H1 (cell line): ENCODE measurements around the gene TBC1D22A. TPM values are rescaled to one million over a fixed set of nuclear protein-coding genes. Genes with fewer than 3 reads are reported as not detected.

Experiments used
- FOSL1 ChIP-seq: IDR thresholded peaks from 2 replicates; pipeline ENCODE4 v1.6.1; 2011; ENCODE audit warnings: mild to moderate bottlenecking, low read depth, low read length, moderate library complexity; ENCODE audit not compliant: insufficient read depth
- GABPA ChIP-seq: IDR thresholded peaks from 2 replicates; pipeline ENCODE4 v1.6.1; 2011; ENCODE audit warnings: mild to moderate bottlenecking, low read length, moderate library complexity, borderline replicate concordance; ENCODE audit not compliant: insufficient read depth
- HDAC6 ChIP-seq: IDR thresholded peaks from one replicate; pipeline ENCODE4 v1.7.1; 2012; ENCODE audit warnings: low read depth, mild to moderate bottlenecking, inconsistent platforms, low read length, moderate library complexity
- RXRA ChIP-seq: IDR thresholded peaks from 2 replicates; pipeline ENCODE4 v1.6.1; 2011; ENCODE audit warnings: low read depth, mild to moderate bottlenecking, low read length, moderate library complexity; ENCODE audit not compliant: insufficient read depth
- SRF ChIP-seq: IDR thresholded peaks from 2 replicates; pipeline ENCODE4 v1.6.1; 2011; ENCODE audit warnings: mild to moderate bottlenecking, low read depth, low read length, moderate library complexity
- SUZ12 ChIP-seq: fragments of 200-600 bp; sonication (generic); IDR thresholded peaks from 2 replicates; pipeline ENCODE4 v1.6.1; 2012; ENCODE audit warnings: mild to moderate bottlenecking, inconsistent platforms, low read length, moderate library complexity, mixed read lengths
- TAF7 ChIP-seq: optimal IDR thresholded peaks from 2 replicates; pipeline ENCODE3; 2011; ENCODE audit warnings: low read depth, mild to moderate bottlenecking, inconsistent platforms, low read length, moderate library complexity, borderline replicate concordance
- USF2 ChIP-seq: IDR thresholded peaks from 2 replicates; pipeline ENCODE4 v1.6.1; 2011; ENCODE audit warnings: low read length, improper control_type of control experiment
- polyA plus RNA-seq, 7 experiments: library from polyadenylated mRNA; depleted of rRNA in 3 of 7; stranded (reverse) in 5 of 7; unstranded in 2 of 7; fragments of >200 nt in 5 of 7; fragments of 200-250 nt in 2 of 7; gene quantifications; 1 replicate in 5 of 7; 2 replicates in 1 of 7; 4 replicates in 1 of 7; pipeline versions ENCODE4 v1.2.1 to v1.2.3, GENCODE V29; 2011 to 2013; ENCODE audit warnings: missing spikeins in 2 of 7, mixed read lengths in 2 of 7
- total RNA-seq: library from RNA; stranded (reverse); fragmentation: NEBNext Ultra II Directional; extraction: Animal tissue kit (Norgen Biotek cat#: 25700); gene quantifications from 2 replicates; pipeline ENCODE4 v1.2.1, GENCODE V29; 2021

Gene TBC1D22A
- total and polyA plus RNA-seq, 2 of the 8 experiments (the other 6 are each of a cell fraction or from before 2014, with no cell fraction given) = 11.9 to 18.4 TPM

- TF ChIP-seq SUZ12 = no peak
- no peak for TF ChIP-seq RXRA
- no peak for TF ChIP-seq GABPA
- no peak for TF ChIP-seq FOSL1
- no peak for TF ChIP-seq USF2
- no peak for TF ChIP-seq SRF
- no peak for TF ChIP-seq TAF7
- no peak for TF ChIP-seq HDAC6
These were observed 84.4 kb downstream of the TBC1D22A start (continued) for GRCh38 chr22:46846832-46847355.
